Body of pancreas (tissue), 4 donors: Measurements from ENCODE around the gene PRICKLE4.

Experiments
- CTCF ChIP-seq, 7 experiments: fragments of 450-650 bp in 4 of 7; fragments of 200-600 bp in 3 of 7; sonication (generic) in 3 of 7; IDR thresholded peaks; one replicate each; pipeline ENCODE4 v1.5.1; 2016 to 2019; ENCODE audit warnings: antibody characterized with exemption in 7 of 7
- POLR2A ChIP-seq, 3 donors: fragments of 450-650 bp; IDR thresholded peaks; one replicate each; pipeline ENCODE4 v1.6.1; 2016; ENCODE audit warnings: antibody characterized with exemption in 3 of 3, mild to moderate bottlenecking in 2 of 3

GRCh38 chr6:41748102-41748477 is 32.5 kb upstream of the PRICKLE4 start:
- TF ChIP-seq CTCF (IDR thresholded peaks at IDR 0.05) (no peak), POLR2A (IDR thresholded peaks at IDR 0.05) (no peak)
